Kidney glomerular epithelial cell (primary cell): ENCODE results near the gene B3GAT1.
"Not testable (repeated sequence)": the region's sequence is repeated elsewhere in the genome, so short reads cannot be mapped to it uniquely, and the experiment has no call there.

Experiments used
- DNase-seq: peaks from one replicate; lab custom pipeline; 2025; lab: John Stamatoyannopoulos, UW

Gene B3GAT1

DNA sequence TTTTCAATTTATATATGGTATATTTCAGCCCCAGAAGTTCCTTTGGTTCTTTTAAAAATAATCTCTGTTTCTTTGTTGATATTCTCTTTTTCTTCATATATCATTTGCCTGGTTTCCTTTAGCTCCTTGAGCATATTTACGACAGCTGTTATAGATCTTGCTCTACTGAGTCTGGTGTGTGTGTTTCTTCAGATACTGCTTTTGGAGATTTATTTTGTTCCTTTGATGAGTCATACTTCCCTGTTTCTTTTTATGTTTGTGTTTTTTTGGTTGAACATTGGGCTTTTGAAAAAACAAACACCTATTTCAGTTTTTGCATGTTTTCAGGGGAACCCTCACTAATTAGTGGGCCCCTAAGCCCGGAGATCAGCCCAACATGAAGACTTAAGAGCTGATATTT, 56.9 kb downstream of the B3GAT1 start:
- DNase-seq = no peak

DNA sequence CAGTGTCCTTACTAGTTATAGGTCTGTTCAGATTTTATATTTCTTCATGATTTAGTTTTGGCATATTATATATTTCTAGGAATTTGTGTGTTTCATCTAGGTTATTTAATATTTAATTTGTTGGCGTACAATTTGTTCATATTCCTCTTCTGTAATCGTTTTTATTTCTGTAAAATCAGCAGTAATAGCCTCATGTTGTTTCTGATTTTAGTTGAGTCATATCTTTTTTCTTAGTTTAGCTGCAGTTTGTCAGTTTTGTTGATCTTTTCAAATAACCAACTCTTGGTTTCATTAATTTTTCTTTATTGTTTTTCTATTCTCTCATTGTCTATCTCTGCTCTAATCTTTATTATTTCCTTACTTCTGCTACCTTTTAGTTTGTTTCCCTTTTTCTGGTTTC, 59.9 kb downstream of the B3GAT1 start:
- no peak for DNase-seq

DNA sequence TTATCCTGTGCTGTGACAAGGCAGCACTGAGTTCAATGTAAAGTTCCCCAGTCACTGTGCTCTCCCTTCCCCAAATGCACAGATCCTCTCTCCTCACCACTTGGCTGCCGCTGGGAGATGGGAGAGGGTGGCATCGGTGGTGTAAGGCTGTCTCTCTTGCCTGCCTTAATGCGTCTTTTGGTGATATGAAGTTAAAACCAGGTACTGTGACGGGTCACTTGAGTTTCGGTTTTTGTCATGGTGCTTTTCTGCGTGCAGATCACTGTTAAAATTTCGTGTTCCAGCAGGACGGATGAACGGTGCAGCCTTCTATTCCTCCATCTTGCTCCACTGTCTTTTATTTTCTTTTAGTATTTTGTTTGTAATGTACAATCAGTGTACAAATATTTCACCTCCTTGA, 61.7 kb downstream of the B3GAT1 start:
- no peak for DNase-seq

DNA sequence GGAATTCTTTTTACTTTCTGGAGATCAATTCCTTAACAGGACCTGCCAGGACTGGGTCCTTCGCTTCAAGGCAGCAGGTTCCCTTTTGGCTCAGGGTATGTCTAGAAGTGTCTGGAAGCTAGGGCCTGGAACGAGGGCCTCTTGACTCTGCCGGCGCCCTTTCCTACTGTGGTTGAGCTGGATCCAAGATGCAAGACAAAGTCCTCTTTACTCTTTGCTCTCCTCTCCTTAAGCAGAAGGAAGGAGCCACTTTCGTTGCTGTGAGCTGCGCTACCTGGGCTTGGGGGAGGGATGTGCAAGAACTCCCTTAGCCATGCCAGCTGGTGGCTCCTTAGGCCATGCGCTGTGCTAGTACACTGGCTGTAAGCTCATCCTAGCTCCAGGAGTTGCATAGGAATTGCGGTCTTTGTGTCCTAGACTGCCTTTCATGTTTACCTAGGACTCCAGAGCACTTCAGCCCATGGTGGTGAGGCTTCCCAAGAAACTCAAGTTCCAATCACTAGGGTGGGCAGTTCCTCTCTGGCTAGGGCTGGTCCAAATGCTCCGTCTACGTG, 62.2 kb downstream of the B3GAT1 start:
- DNase-seq = no peak

DNA sequence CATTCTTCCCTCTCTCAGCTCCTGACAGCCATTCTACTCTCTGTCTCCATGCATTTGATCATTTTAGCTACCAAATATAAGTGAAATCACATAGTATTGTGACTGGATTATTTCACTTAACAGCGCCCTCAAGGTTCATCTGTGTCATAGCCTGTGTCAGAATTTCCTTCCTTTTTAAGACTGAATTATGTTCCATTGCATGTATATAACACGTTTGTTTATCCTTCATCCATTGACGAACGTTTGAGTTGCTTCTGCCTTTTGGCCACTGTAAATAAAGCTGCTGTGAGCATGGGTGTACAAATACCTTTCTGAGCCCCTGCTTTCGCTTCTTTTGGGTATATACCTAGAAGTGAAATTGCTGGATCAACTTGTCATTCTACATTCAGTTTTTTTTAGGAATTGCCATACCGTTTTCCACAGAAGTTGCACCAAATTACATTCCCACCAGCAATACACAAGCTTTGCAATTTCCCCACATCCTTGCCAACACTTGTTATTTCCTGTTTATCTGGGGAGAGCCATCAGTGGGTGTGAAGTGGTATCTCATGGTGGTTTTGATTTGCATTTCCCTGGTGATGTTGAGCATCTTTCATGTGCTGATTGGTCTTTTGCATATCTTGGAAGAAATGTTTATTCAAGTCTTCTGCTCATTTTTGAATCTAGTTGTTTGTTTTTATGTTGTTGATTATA, 62.8 kb downstream of the B3GAT1 start:
- DNase-seq = no peak

DNA sequence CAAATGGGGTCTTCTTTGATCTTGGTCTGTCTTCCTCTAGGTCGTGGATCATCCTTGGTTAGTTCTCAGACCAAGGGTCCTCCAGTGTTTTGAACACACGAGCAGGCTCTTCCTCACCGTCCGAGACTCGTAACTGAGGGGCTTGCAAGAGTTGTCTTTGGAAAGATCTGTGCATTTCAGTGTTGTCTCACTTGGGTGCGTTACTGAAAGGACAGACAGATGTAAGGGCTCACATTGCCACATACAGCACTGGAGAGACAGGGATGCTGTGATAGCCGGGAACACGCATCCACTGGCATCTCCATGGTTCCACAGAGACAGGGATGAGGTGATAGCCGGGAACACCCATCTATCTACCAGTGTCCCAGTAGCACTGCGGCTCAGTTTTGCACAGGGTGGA, 64.6 kb downstream of the B3GAT1 start:
- DNase-seq = no peak

DNA sequence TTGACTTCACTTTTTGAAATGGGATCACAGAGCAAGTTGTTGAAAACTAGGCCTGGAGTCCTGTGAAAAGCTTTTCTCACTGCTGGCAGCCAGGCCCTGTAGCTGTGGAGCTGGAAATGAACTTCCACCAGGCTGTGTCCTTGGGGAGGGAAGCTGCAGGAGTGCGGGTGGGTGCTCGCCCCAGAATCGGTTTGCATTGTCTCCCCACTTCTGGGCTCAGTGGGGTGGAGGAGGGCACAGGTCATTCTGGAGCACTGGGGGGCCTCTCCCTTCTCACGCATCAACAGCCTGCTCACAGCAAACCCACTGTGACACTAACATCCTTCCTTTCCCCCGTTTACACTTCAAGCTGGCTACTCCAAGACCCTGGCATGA, 65.1 kb downstream of the B3GAT1 start:
- DNase-seq = no peak

DNA sequence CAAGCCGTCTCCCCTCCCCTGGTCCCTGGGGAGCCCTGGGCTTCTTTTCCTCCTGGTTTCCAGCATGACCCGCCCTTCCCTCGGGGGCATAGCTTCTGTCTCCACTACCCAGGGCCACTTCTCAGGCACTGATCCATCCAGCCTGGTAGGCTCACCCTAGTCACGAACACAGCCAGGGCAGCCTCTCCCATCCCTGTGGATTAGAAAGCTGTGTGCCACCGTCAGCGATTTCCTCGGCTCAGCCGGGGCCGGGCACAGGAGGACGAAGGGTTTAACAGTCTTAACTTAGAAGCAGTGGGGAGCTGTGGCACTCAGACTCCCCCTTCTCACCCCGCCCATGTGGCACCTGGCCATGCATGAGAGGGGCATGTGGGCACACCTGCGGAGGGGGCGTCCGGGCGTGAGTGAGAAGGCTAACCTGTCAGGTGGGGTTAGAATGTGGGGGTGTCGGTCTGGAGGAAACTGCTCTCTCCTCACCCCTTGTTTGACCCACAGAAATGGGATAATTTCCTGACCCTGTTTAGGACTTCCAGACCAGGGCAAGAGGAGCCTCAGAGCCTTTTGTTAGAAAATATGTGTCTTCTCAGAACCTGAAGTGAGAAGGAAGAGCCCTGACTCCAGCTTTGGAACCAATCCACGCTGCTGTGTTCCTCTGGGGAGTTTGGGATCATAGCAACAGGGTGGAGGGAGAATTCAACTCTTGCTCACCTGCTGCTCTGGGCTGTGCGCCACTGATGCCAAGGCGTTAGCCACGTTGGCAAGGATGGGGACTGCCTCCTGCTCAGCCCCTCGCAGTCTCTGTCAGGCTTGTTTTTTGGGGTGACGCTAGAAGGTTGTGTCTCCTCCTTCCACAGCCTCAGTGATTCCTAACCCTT, 65.7 kb downstream of the B3GAT1 start:
- DNase-seq = no peak

DNA sequence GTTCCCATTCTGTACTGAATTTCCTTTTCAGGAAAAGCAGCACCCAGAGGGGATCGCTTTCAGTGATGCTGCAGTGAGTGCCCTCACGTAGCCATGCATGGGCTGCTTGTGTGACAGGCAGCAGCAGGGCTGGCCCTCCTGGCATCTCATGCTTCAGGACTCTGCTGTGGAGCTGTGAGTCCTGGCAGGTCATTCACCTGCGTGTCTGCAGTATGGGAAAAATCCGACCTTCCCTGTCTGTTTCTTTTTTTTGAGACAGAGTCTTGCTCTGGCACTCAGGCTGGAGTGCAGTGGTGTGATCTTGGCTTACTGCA, 66.8 kb downstream of the B3GAT1 start:
- DNase-seq = no peak

DNA sequence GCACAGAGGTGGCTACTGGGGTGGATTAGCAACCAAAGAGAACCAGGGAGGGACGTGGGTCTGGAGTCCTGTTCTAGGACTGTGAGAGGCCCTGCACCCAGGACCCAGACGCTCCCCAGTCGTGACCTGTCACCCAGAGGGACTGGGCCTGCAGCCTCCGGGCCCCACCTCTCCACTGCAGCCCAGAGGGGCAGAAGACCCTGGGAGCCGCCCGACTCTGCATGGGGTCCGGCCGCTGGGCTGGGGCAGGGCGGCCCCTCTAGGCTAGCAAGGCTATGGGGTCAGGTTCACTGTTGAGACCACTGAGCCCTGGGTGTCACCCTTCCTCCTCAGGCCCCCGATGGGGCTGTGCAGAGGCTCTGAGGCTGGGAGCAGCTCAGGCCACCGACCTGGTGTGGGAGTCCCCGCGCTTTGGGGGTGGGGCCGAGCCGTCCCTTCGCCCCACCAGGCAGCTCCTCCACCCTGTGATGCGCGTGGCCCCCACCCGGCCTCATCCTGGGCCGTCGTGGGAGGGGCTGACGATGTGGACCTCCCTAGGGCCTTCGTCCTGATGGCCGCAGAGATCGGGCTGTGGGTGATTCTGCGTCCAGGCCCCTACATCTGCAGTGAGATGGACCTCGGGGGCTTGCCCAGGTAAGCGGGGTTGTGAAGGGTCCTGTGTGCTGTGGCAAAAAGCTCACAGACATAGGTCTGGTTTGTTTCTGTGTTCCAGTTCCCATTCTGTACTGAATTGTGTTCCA, 67.4 kb downstream of the B3GAT1 start:
- not testable (repeated sequence) for DNase-seq

DNA sequence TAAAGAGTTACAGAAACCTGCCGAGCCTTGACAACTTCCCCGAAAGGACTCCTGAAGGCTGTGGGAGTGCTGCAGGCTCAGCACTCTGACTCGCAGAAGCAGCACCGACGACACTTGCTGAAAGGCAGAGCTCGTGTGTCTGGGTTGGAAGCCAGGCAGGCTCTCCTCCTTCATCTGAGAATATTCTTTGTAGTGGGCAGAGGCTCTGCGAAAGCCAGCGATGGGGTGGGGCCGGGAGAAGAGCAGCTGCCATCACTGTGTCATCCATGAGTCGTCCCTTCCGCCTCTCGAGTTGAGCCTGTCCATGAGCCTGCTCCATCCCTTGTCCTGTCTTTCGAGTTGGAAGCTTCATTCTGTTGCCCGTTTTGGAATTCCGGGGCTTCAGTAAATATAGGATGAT, 68.4 kb downstream of the B3GAT1 start:
- no peak for DNase-seq

DNA sequence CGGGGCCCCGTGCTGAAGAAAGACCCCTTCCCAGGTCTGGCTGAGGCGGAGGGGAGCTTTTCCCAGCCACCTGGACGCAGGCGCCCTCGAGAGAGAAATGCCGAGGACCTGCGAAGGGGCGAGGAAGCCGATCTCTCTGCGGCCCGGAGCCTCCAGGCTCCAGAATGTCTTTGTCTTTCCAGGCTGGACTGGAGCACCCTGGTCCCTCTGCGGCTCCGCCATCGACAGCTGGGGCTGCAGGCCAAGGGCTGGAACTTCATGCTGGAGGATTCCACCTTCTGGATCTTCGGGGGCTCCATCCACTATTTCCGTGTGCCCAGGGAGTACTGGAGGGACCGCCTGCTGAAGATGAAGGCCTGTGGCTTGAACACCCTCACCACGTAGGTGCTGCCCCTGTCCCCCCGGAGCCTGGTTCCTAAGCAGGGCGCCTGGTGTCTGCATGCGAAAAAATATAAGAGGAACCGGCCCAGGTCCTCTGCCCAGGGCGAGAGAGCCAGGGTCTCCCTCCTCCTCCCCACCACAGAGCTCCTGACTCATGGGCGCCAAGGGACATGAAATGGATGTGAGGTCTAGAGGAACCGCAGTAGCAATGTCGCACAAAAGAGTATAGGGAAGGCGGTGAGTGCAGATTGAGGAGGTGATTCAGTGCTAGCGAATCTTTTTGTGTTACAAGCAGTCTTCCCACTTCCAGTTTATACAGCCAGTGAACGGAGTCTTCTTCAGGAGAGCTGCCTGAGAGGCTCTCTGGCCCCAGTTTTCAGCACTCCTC, 69.3 kb downstream of the B3GAT1 start:
- no peak for DNase-seq

DNA sequence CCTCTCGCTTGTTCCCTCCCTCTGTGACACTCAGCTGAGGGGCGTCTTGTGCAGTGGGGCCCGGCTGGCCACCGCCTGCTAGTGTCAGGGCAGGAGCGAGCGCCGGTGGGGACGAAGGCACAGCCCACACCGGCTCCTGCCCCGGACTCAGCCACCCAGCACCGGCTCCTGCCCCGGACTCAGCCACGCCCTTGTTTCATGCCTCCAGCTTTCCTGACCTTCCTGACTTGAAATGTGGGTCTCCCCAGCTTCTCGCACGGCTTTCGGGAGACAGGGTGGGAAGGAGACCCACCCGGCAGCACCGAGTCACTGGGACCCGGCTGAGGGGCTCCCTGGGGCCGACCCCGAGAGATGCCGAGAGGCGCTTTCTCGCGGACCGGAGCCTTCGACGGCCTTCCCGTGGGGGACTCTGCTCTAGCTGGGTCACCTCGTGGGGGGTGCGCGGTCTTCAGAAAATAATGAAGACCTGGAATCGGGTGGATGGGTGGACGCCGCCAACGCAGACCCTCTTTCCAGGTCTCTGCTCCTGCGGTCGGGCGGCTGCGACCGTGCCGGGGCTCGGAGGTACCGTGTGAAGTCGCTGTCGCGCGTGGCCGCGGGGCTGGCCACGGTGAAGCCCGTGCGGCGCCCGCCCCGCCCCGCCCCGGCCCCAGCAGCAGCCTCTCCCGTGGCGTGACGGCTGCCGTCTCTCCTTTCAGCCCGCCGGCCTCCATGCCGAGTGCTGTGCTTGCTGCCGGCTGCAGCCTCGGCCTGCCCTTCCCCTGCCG, 70.1 kb downstream of the B3GAT1 start:
- DNase-seq = no peak

DNA sequence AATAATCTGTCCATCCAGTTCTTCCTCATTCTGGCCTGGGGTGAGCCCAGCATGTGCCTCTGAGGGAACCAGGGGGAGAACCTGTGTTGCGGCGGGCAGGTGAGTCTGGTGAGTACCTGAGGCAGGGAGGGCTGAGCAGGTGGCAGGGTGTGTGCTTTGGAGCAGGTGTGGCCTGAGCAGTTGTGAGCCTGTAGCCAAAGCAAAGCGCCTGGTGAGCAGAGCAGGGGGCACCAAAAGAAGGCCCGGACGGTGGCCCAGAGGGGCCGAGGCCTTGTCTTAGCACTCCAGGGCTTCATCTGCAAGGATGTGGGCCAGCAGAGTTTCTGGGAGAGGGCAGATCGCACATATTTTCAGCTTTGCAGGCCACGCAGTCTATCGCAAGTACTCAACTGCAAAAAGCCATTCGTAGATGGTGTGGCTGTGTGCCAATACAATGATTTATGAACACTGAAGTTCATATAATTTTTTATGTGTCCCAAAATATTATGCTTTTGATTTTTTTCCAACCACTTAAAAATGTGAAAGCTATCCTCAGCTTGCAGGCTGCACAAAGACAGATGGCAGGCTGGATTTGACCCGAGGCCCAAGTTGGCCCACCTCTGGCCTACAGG, 71.6 kb downstream of the B3GAT1 start:
- no peak for DNase-seq

DNA sequence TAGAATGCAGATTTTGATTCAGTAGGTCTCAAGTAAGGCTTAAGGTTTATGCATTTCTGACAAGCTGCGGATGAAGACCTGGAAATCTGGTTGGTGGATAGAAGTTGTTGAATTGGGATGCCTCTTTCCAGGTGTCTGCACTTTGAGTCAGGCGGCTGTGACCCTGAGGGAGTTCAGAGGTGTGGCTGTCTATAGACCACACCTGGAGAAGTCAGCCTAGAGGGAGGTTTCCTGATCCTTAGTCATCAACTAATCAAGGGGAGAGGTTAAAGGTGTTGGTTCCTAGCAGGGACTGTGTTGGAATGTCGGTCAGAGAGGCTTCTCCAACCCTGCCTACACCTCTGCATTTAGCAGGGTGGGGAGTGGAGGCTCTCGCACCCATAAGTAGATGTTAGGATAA, 72.3 kb downstream of the B3GAT1 start:
- no peak for DNase-seq

DNA sequence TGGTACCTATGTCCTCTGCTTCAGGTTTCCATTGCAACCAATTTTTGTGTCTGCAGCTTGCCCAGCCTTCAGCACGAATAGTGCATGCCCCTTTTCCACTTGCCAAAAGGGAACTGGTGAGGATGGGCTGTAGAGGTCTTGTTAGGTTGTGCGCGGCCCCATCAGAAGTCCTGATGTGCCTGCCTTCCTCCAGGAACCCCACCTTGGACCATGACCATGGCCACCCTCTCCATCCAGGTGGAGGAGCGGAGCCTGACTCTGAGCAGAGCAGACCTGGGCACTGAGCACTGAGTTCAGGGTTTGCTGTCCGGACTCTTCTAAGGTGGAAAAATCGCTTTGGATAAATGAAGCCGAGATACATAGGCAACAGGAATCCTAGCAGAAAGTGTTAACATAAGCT, 73.4 kb downstream of the B3GAT1 start:
- no peak for DNase-seq

DNA sequence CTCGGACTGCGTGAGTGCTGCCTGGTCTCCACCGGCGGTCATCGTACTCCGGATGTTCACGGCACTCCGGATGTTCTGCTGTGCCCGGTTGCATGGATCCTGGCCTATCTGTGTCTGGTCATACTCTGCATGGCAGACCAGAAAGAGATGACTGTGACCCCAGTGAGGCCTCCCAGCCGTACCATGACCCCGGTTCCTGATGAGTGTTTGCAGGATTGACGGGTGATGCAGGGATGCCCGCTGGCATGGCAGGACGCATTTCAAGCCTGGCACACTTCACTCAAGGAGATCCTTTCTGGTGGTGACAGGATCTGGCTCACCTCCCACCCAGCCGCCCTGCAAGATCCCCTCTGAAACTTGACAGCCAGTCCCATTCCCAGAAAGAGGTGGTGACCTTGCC, 74.0 kb downstream of the B3GAT1 start:
- DNase-seq = no peak

DNA sequence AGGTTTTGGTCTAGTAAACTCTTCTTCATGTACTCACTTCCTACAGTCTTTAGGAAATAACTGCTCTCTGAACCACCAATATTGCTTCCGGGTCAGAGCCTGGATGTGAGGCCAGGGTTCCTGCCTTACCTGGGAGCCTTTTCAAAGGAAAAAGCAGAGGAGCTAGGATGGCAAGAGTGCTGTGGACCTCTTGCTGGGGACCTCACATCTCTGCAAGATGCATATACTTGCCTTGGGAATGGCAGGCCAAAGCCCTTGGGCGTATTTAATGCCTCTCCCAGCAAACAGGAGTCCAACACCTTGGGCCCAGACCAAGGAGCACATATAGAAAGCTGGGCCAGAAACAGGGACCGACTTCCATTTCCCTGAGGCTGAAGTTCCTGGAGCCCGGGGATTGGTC, 75.0 kb downstream of the B3GAT1 start:
- DNase-seq = no peak

DNA sequence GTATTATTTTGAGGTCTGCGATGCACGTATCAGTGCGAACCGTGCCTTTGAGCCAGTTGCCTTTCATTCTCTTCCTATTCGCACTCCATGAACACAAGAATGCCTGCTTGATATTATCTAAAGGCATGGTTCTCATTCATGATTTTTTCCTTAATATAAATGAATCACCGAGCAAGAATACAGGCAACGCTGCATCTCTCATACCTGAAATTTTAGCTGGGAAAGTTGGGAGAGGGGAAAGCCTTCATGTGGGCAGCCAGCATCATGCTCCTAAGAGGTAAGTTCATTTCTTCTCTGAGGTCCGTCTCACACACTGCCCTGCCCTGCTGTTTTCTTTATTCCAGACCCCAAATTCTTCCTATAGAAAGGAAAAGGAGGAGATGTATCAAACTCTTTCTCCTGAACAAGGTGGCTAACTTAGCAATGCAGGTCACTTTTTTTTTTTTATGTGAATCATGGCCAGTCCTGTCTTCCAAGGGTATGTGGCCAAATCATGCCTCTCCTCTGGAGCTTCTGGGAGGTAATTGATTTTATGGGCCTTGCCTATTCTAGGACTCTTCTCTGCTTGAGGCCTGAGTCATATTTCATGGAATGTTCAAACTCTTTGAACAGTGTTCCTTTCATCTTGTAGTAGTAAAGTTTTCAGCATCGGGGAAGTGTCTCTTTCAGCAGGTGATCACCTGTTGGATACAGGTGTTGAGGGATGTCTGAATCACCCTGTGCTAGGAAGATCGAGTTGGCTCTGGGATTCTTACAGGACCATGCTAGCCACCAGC, 77.1 kb downstream of the B3GAT1 start:
- no peak for DNase-seq

DNA sequence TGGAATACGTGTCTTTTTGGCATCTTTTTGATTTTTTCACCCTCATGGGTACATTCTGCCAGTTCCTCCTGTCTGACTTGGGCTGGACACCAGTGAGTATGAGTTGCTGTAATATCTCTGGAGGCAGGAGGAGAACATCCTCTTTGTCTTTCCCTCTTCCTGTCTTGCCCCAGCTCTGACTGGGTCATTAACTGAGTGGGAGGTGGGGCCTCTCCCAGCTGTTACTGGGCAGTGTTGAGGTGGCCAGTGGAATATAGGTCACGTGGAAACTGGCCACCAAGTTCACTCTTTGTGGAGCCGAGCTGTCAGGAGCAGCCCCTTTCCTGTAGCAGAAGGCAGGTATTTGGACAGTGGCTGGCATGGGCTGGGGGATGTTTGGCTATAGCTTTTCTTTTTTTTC, 78.1 kb downstream of the B3GAT1 start:
- no peak for DNase-seq
